ENCODE results near the gene SLC12A8. TPM values are rescaled to one million over a fixed set of nuclear protein-coding genes. Genes with fewer than 3 reads are reported as not detected.

SLC12A8 gene
- total RNA-seq, 1 experiment from 2014 or later: 13.0 TPM

GRCh38 chr3:125108833-125109535, 103.6 kb downstream of the SLC12A8 start:
- CTCF ChIA-PET: interaction anchor here (0.5 to 0.7 kb wide), 2 partner anchors 18 to 21 kb away, joined by 3 read pairs; no protein-coding TSS in a partner anchor

DNA sequence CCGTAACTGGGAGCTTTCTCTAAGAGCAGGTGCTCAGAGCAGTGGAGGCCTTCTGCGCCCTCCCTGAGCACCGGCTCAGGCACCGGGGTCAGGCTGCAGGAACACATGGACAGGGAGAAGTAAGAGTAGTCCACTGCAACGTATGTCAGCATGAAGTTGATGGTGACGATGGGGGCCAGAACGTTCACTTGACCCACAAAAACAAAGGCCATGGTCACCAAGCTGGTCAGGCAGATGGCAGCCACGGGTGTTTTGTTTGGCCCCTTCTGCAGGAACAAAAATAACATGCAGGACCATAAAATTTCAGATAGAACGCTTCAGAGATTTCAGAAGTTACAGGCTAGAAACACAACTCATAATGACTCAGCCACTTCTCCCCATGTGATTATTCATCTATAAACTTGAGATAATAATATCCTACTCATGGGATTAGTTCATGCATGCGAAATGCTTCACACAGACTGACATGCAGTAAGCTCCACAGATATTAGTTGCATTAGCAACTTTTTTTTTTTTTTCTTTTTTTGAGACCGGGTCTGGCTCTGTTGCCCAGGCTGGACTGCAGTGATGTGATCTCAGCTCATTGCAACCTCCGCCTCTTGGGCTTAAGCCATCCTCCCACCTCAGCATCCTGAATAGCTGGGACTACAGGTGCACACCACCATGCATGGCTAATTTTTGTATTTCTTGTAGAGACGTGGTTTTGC, 104.5 kb downstream of the SLC12A8 start:
- CTCF ChIA-PET: interaction anchor here (0.5 to 1.1 kb wide), 5 partner anchors 8 to 399 kb away, joined by 3 read pairs; no protein-coding TSS in a partner anchor
- no peak overlapping the region for H3K27ac Mint-ChIP-seq (ENCODE audit: low read depth, unreplicated experiment)

More at GRCh38 chr3:125108833-125109535, 103.6 kb downstream of the SLC12A8 start:
- H3K9me3 Mint-ChIP-seq (ENCODE audit: unreplicated experiment): peaks cover 10% of the 10 kb centered on the region
- peak overlapping the region; percentile 8 for H3K4me3 Mint-ChIP-seq (ENCODE audit: unreplicated experiment)
- H3K4me1 Mint-ChIP-seq (ENCODE audit: insufficient read depth, unreplicated experiment): peaks cover 45% of the 10 kb centered on the region
- H3K27me3 Mint-ChIP-seq (ENCODE audit: insufficient read depth, unreplicated experiment): no peaks in the 10 kb centered on the region
- peak overlapping the region; percentile 32 for H3K27ac Mint-ChIP-seq (ENCODE audit: low read depth, unreplicated experiment)
- BruUV-seq (replicated peaks): no TSS peak
- intact Hi-C loops (cut with micrococcal nuclease): loop anchor here (5.0 kb wide), 1 partner anchor 52 kb away; the partner anchor contains the start of gene HEG1
- POLR2A ChIA-PET: interaction anchor here (1.6 to 2.5 kb wide), 3 partner anchors 38 to 51 kb away, joined by 3 to 10 read pairs (median 9); no protein-coding TSS in a partner anchor
- DNase-seq (ENCODE audit: unreplicated experiment): no peak
- TF ChIP-seq, protein P1, sequence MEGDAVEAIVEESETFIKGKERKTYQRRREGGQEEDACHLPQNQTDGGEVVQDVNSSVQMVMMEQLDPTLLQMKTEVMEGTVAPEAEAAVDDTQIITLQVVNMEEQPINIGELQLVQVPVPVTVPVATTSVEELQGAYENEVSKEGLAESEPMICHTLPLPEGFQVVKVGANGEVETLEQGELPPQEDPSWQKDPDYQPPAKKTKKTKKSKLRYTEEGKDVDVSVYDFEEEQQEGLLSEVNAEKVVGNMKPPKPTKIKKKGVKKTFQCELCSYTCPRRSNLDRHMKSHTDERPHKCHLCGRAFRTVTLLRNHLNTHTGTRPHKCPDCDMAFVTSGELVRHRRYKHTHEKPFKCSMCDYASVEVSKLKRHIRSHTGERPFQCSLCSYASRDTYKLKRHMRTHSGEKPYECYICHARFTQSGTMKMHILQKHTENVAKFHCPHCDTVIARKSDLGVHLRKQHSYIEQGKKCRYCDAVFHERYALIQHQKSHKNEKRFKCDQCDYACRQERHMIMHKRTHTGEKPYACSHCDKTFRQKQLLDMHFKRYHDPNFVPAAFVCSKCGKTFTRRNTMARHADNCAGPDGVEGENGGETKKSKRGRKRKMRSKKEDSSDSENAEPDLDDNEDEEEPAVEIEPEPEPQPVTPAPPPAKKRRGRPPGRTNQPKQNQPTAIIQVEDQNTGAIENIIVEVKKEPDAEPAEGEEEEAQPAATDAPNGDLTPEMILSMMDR (IDR thresholded peaks at IDR 0.05; ENCODE audit: unreplicated experiment): no peak
- peaks cover 5% of the 10 kb centered on the region for H3K36me3 Mint-ChIP-seq (ENCODE audit: insufficient read depth, unreplicated experiment)

GRCh38 chr3:125107363-125107762, 105.2 kb downstream of the SLC12A8 start:
- H3K4me1 Mint-ChIP-seq (ENCODE audit: insufficient read depth, unreplicated experiment): peaks cover 37% of the 10 kb centered on the region
- POLR2A ChIA-PET: interaction anchor here (1.1 to 2.5 kb wide), 4 partner anchors 10 to 45 kb away, joined by 3 to 10 read pairs (median 6); no protein-coding TSS in a partner anchor
- H3K36me3 Mint-ChIP-seq (ENCODE audit: insufficient read depth, unreplicated experiment): peaks cover 5% of the 10 kb centered on the region
- TF ChIP-seq, protein P1 (IDR thresholded peaks at IDR 0.05; ENCODE audit: unreplicated experiment): no peak
- no peak for DNase-seq (ENCODE audit: unreplicated experiment)
- intact Hi-C loops (cut with micrococcal nuclease): loop anchor here (5.0 kb wide), 1 partner anchor 50 kb away; the partner anchor contains the start of gene HEG1
- no peak overlapping the region for H3K27ac Mint-ChIP-seq (ENCODE audit: low read depth, unreplicated experiment)
- no TSS peak for BruUV-seq (replicated peaks)
- H3K27me3 Mint-ChIP-seq (ENCODE audit: insufficient read depth, unreplicated experiment): no peaks in the 10 kb centered on the region
- peaks cover 10% of the 10 kb centered on the region for H3K9me3 Mint-ChIP-seq (ENCODE audit: unreplicated experiment)
- H3K4me3 Mint-ChIP-seq (ENCODE audit: unreplicated experiment): no peak overlapping the region
- CTCF ChIA-PET: interaction anchor here (0.5 to 1.1 kb wide), 4 partner anchors 9 to 399 kb away, joined by 3 read pairs; no protein-coding TSS in a partner anchor

More for the DNA sequence above, 104.5 kb downstream of the SLC12A8 start:
- no TSS peak for BruUV-seq (replicated peaks)
- peaks cover 5% of the 10 kb centered on the region for H3K36me3 Mint-ChIP-seq (ENCODE audit: insufficient read depth, unreplicated experiment)
- DNase-seq (ENCODE audit: unreplicated experiment): peak; percentile 69
- peaks cover 10% of the 10 kb centered on the region for H3K9me3 Mint-ChIP-seq (ENCODE audit: unreplicated experiment)
- POLR2A ChIA-PET: interaction anchor here (1.1 to 2.5 kb wide), 4 partner anchors 9 to 45 kb away, joined by 3 to 10 read pairs (median 6); no protein-coding TSS in a partner anchor
- H3K27me3 Mint-ChIP-seq (ENCODE audit: insufficient read depth, unreplicated experiment): no peaks in the 10 kb centered on the region
- intact Hi-C loops (cut with micrococcal nuclease): loop anchor here (5.0 kb wide), 1 partner anchor 51 kb away; the partner anchor contains the start of gene HEG1
- TF ChIP-seq, protein P1 (IDR thresholded peaks at IDR 0.05; ENCODE audit: unreplicated experiment): no peak
- H3K4me3 Mint-ChIP-seq (ENCODE audit: unreplicated experiment): no peak overlapping the region
- H3K4me1 Mint-ChIP-seq (ENCODE audit: insufficient read depth, unreplicated experiment): peaks cover 37% of the 10 kb centered on the region
